ENCODE measurements around the gene HMCES.

HMCES gene

GRCh38 chr3:129349791-129350190, 71.1 kb downstream of the HMCES start:
- no peak for DNase-seq

GRCh38 chr3:129352045-129352444, 73.4 kb downstream of the HMCES start:
- no peak for DNase-seq

- no peak for DNase-seq
These were observed 74.2 kb downstream of the HMCES start for GRCh38 chr3:129352650-129353588.

GRCh38 chr3:129353589-129353941, 74.9 kb downstream of the HMCES start:
- DNase-seq, result no peak
